ENCODE measurements around the gene MAGED1.

DNA sequence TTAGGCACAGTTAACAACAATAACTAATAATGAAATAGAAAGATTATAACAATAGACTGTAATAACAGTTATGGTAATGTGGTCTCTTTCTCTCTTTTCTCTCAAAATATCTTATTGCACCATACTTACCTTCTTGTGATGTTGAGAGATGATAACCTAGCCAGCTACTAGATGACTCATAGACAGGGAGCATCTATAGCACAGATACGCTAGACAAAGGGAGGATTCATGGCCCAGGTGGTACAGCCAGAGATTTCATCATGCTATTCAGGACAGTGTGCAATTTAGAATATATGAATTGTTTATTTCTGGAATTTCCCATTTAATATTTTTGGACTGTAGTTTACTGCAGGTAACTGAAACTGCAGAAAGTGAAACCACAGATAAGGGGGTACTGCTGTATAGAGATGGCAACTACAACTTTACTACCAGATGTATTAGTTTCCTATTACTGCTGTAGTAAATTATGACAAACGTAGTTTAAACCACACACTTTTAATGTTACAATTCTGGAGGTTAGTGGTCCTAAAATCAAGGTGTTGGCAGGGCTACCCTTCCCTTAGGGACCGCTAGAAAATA, 41.8 kb upstream of the MAGED1 start:
- TF ChIP-seq, protein P1, sequence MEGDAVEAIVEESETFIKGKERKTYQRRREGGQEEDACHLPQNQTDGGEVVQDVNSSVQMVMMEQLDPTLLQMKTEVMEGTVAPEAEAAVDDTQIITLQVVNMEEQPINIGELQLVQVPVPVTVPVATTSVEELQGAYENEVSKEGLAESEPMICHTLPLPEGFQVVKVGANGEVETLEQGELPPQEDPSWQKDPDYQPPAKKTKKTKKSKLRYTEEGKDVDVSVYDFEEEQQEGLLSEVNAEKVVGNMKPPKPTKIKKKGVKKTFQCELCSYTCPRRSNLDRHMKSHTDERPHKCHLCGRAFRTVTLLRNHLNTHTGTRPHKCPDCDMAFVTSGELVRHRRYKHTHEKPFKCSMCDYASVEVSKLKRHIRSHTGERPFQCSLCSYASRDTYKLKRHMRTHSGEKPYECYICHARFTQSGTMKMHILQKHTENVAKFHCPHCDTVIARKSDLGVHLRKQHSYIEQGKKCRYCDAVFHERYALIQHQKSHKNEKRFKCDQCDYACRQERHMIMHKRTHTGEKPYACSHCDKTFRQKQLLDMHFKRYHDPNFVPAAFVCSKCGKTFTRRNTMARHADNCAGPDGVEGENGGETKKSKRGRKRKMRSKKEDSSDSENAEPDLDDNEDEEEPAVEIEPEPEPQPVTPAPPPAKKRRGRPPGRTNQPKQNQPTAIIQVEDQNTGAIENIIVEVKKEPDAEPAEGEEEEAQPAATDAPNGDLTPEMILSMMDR (conservative IDR thresholded peaks at IDR 0.05; ENCODE audit: low read length) = no peak
- no peak for TF ChIP-seq EZH2phosphoT487 (IDR thresholded peaks at IDR 0.05; ENCODE audit: borderline replicate concordance)

Measured in Loucy (cell line).